ENCODE results near the gene MRPS27. TPM values are rescaled to one million over a fixed set of nuclear protein-coding genes. Genes with fewer than 3 reads are reported as not detected.

The MRPS27 gene
- total and polyA plus RNA-seq, 12 donors, result 20.8 to 91.8 (median 75.8) TPM

DNA sequence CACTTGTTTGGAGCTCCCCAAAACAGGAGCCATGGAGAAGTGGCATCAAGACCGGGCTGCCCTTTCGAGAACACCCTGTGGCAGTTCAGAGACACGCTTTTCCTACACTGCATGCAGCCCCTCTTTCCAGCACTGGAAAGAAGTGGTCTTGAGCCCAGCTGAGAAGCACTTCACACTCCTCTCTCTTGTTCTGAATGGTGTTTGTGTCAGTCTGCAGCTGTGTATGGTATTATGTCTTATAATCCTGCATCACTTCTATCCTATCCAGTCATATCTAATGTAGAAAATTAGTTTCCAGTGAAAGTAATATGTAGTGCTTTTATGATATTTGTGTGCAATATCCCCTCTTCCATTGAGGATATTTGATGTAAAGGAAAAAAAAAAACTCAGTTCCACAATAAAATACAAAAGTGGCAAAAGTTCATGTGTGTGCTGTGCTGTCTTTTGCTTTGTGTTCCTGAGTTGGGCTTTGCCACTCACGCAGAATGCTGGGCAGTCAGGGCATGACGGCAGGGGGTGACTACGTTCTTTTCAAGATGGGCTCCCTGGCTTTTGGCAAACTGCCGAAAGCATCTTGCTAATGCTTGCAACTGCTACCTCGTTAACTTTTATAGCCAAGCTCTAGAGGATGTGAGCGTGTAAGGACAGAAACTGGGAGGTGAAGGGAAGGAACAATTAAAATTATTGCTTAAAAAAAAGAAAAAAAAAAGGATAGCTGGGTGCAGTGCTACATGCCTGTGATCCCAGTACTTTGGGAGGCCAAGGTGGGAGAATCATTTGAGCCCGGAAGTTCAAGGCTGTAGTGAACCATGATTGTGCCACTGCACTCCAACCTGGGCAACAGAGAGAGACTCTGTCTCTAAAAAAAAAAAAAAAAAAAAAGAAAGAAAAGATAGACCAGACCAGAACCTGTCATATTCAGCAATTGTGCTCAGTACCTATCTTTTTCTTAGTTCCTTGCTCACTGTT lies 110.6 kb downstream of the MRPS27 start:
- Histone ChIP-seq H3K27me3 (no peaks in the 10 kb centered on the region), H3K4me3 (no peak overlapping the region), H3K36me3 (peaks cover 0 to 48% (median 13%) of the 10 kb centered on the region in 9 donors), H3K27ac (no peak overlapping the region), H3K9me3 (no peaks in the 10 kb centered on the region), H3K4me1 (peaks cover 4 to 23% (median 16%) of the 10 kb centered on the region in 9 donors)
- intact Hi-C loops (cut with DNase I), result no loop called here
- ATAC-seq (no peak), DNase-seq (no peak)
- 83 to 88% methylated on average over 10 of the region's 10 CpGs for WGBS, 2 donors
- TF ChIP-seq, protein P1, sequence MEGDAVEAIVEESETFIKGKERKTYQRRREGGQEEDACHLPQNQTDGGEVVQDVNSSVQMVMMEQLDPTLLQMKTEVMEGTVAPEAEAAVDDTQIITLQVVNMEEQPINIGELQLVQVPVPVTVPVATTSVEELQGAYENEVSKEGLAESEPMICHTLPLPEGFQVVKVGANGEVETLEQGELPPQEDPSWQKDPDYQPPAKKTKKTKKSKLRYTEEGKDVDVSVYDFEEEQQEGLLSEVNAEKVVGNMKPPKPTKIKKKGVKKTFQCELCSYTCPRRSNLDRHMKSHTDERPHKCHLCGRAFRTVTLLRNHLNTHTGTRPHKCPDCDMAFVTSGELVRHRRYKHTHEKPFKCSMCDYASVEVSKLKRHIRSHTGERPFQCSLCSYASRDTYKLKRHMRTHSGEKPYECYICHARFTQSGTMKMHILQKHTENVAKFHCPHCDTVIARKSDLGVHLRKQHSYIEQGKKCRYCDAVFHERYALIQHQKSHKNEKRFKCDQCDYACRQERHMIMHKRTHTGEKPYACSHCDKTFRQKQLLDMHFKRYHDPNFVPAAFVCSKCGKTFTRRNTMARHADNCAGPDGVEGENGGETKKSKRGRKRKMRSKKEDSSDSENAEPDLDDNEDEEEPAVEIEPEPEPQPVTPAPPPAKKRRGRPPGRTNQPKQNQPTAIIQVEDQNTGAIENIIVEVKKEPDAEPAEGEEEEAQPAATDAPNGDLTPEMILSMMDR (IDR thresholded peaks at IDR 0.05), result no peak

- ATAC-seq, result no peak
- peaks cover 0 to 58% (median 22%) of the 10 kb centered on the region in 9 donors for H3K36me3 ChIP-seq
Measured at GRCh38 chr5:72208324-72208926, 111.6 kb downstream of the MRPS27 start.

DNA sequence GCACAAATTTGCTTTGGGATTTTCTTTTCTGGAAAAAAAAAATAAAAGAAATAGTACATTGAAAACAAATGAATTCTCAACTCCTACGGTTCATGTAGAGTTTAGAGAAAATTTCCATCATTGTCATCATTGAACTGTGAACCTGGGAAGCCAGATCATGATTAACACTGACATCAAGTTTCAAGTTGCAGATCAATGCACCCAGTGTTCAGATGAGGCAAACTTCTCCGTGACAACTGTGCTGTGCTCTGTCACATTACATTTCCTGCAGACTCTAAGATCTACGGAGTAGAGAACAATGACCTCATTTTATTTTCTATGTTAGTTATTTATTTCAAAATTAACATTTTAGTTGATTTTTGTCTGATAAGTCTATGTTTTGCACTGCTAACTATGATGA lies 113.0 kb downstream of the MRPS27 start:
- TF ChIP-seq, protein P1 (IDR thresholded peaks at IDR 0.05), result no peak
- Histone ChIP-seq H3K27me3 (no peaks in the 10 kb centered on the region), H3K4me1 (peaks cover 4 to 22% (median 15%) of the 10 kb centered on the region in 9 donors), H3K27ac (no peak overlapping the region), H3K36me3 (peaks cover 0 to 70% (median 27%) of the 10 kb centered on the region in 9 donors), H3K9me3 (no peaks in the 10 kb centered on the region), H3K4me3 (no peak overlapping the region)
- ATAC-seq (no peak), DNase-seq (no peak)
- WGBS, 2 donors, result 87 to 92% methylated on average over 3 of the region's 3 CpGs
- intact Hi-C loops (cut with DNase I), result no loop called here

More at GRCh38 chr5:72208324-72208926, 111.6 kb downstream of the MRPS27 start:
- peaks cover 4 to 23% (median 16%) of the 10 kb centered on the region in 9 donors for H3K4me1 ChIP-seq
- TF ChIP-seq, protein P1 (IDR thresholded peaks at IDR 0.05), result no peak
- no peak for DNase-seq
- WGBS, 2 donors, result 90 to 95% methylated on average over 3 of the region's 3 CpGs
- H3K9me3 ChIP-seq, result no peaks in the 10 kb centered on the region
- intact Hi-C loops (cut with DNase I), result no loop called here
- no peaks in the 10 kb centered on the region for H3K27me3 ChIP-seq
- H3K27ac ChIP-seq, result no peak overlapping the region
- H3K4me3 ChIP-seq, result no peak overlapping the region

DNA sequence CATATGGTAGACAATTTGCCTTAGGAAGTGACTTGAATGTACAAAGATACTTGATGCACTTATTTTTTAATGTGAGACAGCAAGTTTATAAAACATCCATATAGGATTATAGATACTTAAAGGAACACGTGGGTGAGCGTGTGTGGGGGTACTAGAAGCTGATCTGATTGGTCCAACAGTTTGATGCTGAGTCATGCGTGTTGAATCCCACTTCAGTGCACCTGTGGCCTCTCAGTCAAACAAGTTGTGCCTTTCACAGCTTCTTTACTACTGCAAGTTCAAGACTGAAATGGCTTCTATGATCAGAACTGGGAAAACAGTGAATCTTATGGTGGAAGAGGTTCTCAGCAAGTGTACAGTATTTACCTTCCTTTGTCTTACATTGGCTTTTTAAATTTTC lies 113.9 kb downstream of the MRPS27 start:
- ATAC-seq (peak in 1 of 8 donors; percentile 7), DNase-seq (no peak)
- Histone ChIP-seq H3K27ac (no peak overlapping the region), H3K4me1 (peaks cover 0 to 14% (median 8%) of the 10 kb centered on the region in 9 donors), H3K4me3 (no peak overlapping the region), H3K36me3 (peaks cover 0 to 76% (median 30%) of the 10 kb centered on the region in 9 donors), H3K9me3 (no peaks in the 10 kb centered on the region), H3K27me3 (no peaks in the 10 kb centered on the region)
- 89 to 91% methylated on average over 3 of the region's 3 CpGs for WGBS, 2 donors
- intact Hi-C loops (cut with DNase I), result no loop called here
- TF ChIP-seq, protein P1 (IDR thresholded peaks at IDR 0.05), result no peak

All from heart right ventricle (tissue), 16 donors.